ENCODE measurements around the gene ESYT1. TPM values are rescaled to one million over a fixed set of nuclear protein-coding genes. Genes with fewer than 3 reads are reported as not detected.
A peak's percentile ranks its signal among the peaks of the same experiment; 100 is the strongest.

ESYT1 gene
- total RNA-seq (2013; cell fraction: nucleolus; rRNA removed) = 75.5 and 88.1 TPM in 2 replicates
- total RNA-seq (2014; rRNA removed) (86.6 and 105 TPM in 2 replicates), total RNA-seq (2014; rRNA removed; fragmentation: Illumina TruSeq; extraction: Trizol) (47.5 and 49.9 TPM in 2 replicates), total RNA-seq (2021) (84.1 and 92.9 TPM in 2 replicates), polyA plus RNA-seq (2011; rRNA removed) (35.8 and 84.4 TPM in 2 replicates), polyA plus RNA-seq (2014; fragmentation: Illumina TruSeq; extraction: Trizol) (61.3 and 120 TPM in 2 replicates), polyA plus RNA-seq (2014; fragmentation: Nextera tagmentation; extraction: Ambion mirVana) (10 to 100 TPM; 55.6 to 57.9 TPM), polyA plus RNA-seq (2014; rRNA removed) (58.2 and 70.6 TPM in 2 replicates), polyA plus RNA-seq (2016; fragmentation: Nextera tagmentation; extraction: Ambion mirVana) (10 to 100 TPM; 89.7 to 96.6 TPM), polyA minus RNA-seq (2011; rRNA and poly(A)+ RNA removed) (94.9 and 103 TPM in 2 replicates), Bru-seq, nascent RNA (percentile 66 among the genes with signal in this experiment), BruChase-seq, experiment 1, labeled RNA remaining after a 6-hour chase (percentile 81 among the genes with signal in this experiment), BruChase-seq, experiment 2, labeled RNA remaining after a 2-hour chase (percentile 76 among the genes with signal in this experiment)
- polyA plus RNA-seq (2011; ENCODE audit: low read depth) = 45.0 TPM
- 74.3 and 108 TPM in 2 replicates for polyA plus RNA-seq (2011; cell fraction: cytosol; rRNA removed)
- polyA plus RNA-seq (2011; cell fraction: nucleus; rRNA removed) = 130 and 135 TPM in 2 replicates
- polyA plus RNA-seq (2012) = 45.5 and 54.9 TPM in 2 replicates
- 52.5 and 60.8 TPM in 2 replicates for polyA minus RNA-seq (2011; cell fraction: cytosol; rRNA and poly(A)+ RNA removed)
- polyA minus RNA-seq (2011; cell fraction: nucleus; rRNA and poly(A)+ RNA removed) = 45.0 and 55.4 TPM in 2 replicates
- long read RNA-seq, experiment 1, full-length matches to known transcripts = 17 of 22 reads
- long read RNA-seq, experiment 1, partial matches to known transcripts = 2 of 22 reads
- long read RNA-seq, experiment 1, other reads (novel, unspliced or antisense) = 3 of 22 reads
- long read RNA-seq, experiment 2, full-length matches to known transcripts = 1 of 36 reads
- long read RNA-seq, experiment 2, partial matches to known transcripts = 28 of 36 reads
- long read RNA-seq, experiment 2, other reads (novel, unspliced or antisense) = 7 of 36 reads

GRCh38 chr12:56127888-56128669, at the start of gene ESYT1:
Gene ESYT1 (plus strand): TSS chr12:56128267. CDS start chr12:56128320, 53 bp downstream.
- no peaks in the 10 kb centered on the region for H3K9me3 ChIP-seq (replicated peaks; ENCODE audit: control insufficient read depth, insufficient read depth, low read length)
- no peaks in the 10 kb centered on the region for H3K27me3 ChIP-seq (replicated peaks in 1 of 2; ENCODE audit: control insufficient read depth in 2 of 2, insufficient read depth in 2 of 2, low read length in 1 of 2)
- TSS peak; percentile 52 for BruUV-seq (replicated peaks)
- H2AFZ ChIP-seq (ENCODE audit: control insufficient read depth, low read depth, low read length) = peak within 1 kb of the TSS; percentile 69
- CTCF ChIA-PET = interaction anchor here (0.7 to 10.3 kb wide), 18 partner anchors 9 to 390 kb away, joined by 3 to 129 read pairs (median 4); partner anchors contain the start of genes PA2G4, RNF41, RPL41 and SMARCC2
- POLR2A ChIA-PET = interaction anchor here (0.5 to 4.5 kb wide), 19 partner anchors 9 to 509 kb away, joined by 3 to 56 read pairs (median 5); partner anchors contain the start of genes ANKRD52, CNPY2, MYL6 and MYL6B
- in situ Hi-C loops (cut with MboI) = no loop called here
- DNase-seq (ENCODE audit: low read depth, low spot score) = peak; percentile 98
- H3K4me2 ChIP-seq (ENCODE audit: control insufficient read depth, insufficient read depth) = peak within 1 kb of the TSS; percentile 98
- peak within 1 kb of the TSS; percentile 78 for H3K9ac ChIP-seq (ENCODE audit: control insufficient read depth, insufficient read depth, low read length)
- peaks cover 10 to 16% of the 10 kb centered on the region in 2 experiments for H3K36me3 ChIP-seq (ENCODE audit: control insufficient read depth in 2 of 2, insufficient read depth in 2 of 2, low read length in 1 of 2)
- H4K20me1 ChIP-seq (ENCODE audit: control insufficient read depth, insufficient read depth) = no peaks in the 10 kb centered on the region
- peak; percentile 93 for ATAC-seq
- peaks cover 21% of the 10 kb centered on the region for H3K79me2 ChIP-seq (ENCODE audit: control insufficient read depth, insufficient read depth, low read length)
- peaks cover 24% of the 10 kb centered on the region for H3K4me1 ChIP-seq (ENCODE audit: control insufficient read depth, insufficient read depth, low read length)
- FAIRE-seq = peak; percentile 91
- peak within 1 kb of the TSS; percentile 72 for H3K27ac ChIP-seq (ENCODE audit: control insufficient read depth, insufficient read depth)
- H3K4me3 ChIP-seq = peak within 1 kb of the TSS; percentile 93
- WGBS (ENCODE audit: insufficient coverage, insufficient replicate concordance, low lambda C conversion rate, missing lambda C conversion rate) = 0% methylated on average over 44 of the region's 49 CpGs
- intact Hi-C loops (cut with micrococcal nuclease; ENCODE audit: unreplicated experiment) = loop anchor here (2.0 to 10.0 kb wide), 3 partner anchors 131 to 517 kb away; partner anchors contain the start of genes ANKRD52, ATP5F1B and SPRYD4
- SMC1A ChIA-PET (ENCODE audit: uncharacterized antibody, unreplicated experiment) = interaction anchor here (0.6 to 4.8 kb wide), 13 partner anchors 9 to 509 kb away, joined by 3 to 68 read pairs (median 4); partner anchors contain the start of genes MYL6, MYL6B, PA2G4 and RNF41
- RAD21 ChIA-PET (ENCODE audit: unreplicated experiment) = interaction anchor here (0.6 to 6.8 kb wide), 21 partner anchors 8 to 506 kb away, joined by 3 to 98 read pairs (median 4); partner anchors contain the start of genes MYL6, MYL6B, PA2G4 and RAB5B
- no peak for TF ChIP-seq IRF5 (IDR thresholded peaks at IDR 0.05; ENCODE audit: borderline replicate concordance)
- TF ChIP-seq RFX5 (IDR thresholded peaks at IDR 0.05; ENCODE audit: low read depth, low read length) = peak; percentile 77
- TF ChIP-seq SKIL (IDR thresholded peaks at IDR 0.05; ENCODE audit: low read depth, poor library complexity, severe bottlenecking) = no peak
- 0 out of 2 replicates have a peak, but pooled peaks have one; percentile 26 for TF ChIP-seq MTA2 (IDR thresholded peaks at IDR 0.05; ENCODE audit: low read depth)
- TF ChIP-seq E2F8 (IDR thresholded peaks at IDR 0.05; ENCODE audit: low read depth, partially characterized antibody) = peak; percentile 99
- TF ChIP-seq ATF7 (IDR thresholded peaks at IDR 0.05; ENCODE audit: low read depth) = peak; percentile 100
- TF ChIP-seq MEF2B (IDR thresholded peaks at IDR 0.05; ENCODE audit: partially characterized antibody, poor library complexity, severe bottlenecking) = no peak
- TF ChIP-seq CREM (IDR thresholded peaks at IDR 0.05; ENCODE audit: low read depth) = peak; percentile 85
- TF ChIP-seq HDGF (IDR thresholded peaks at IDR 0.05) = peak; percentile 97; the same call in 1 of the 2 replicates
- no peak for TF ChIP-seq ATF3 (IDR thresholded peaks at IDR 0.05; ENCODE audit: borderline replicate concordance, extremely low read depth, low read depth, low read length)
